ENCODE measurements around the gene HACD1.

DNA sequence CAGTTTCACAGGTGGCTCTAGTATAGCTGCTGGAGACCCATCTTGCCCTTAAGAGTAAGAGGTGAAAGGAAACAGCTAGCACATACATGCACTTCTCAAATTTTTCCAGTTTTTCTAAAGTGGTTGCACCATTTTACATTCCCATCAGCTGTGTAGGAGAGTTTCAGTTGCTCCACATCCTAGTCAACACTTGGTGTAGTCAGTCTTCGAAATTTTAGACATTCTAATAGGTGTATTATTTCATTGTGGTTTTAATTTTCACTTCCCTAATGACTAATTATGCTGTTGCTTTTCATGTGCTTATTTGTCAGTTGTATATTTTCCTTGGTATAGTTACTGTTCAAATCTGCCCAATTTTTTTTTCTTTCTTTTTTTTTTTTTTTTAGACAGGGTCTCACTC is 9.5 kb upstream of the HACD1 start:
- no peak for TF ChIP-seq CTCF (IDR thresholded peaks at IDR 0.05)
- TF ChIP-seq POLR2A (IDR thresholded peaks at IDR 0.05): no peak

Measured in esophagus squamous epithelium (tissue), 4 donors.